K562 (cell line): ENCODE data around the gene CMTM5. TPM values are rescaled to one million over a fixed set of nuclear protein-coding genes. Genes with fewer than 3 reads are reported as not detected.
A peak's percentile ranks its signal among the peaks of the same experiment; 100 is the strongest.

Experiments
- ATAC-seq: fragments of 200-7000 bp; cut with Tn5 transposase; 3 replicates; pipeline ENCODE4 v1.9.1; 2020; ENCODE audit warnings: moderate library complexity
- BruUV-seq: library from RNA; stranded (reverse); fragments of 400-500 nt; replicated peaks from 2 replicates; lab custom pipeline; 2021; lab: Mats Ljungman, UMichigan
- CTCF ChIA-PET: fragments of 300-600 bp; formaldehyde crosslinking; extraction: SDS; loops from one replicate; lab custom pipeline; 2021; ENCODE audit warnings: low intra/inter-chr PET ratio; lab: Yijun Ruan, JAX
- POLR2A ChIA-PET: fragments of 300-600, 350-650 bp; sonication (Branson Sonifier 250); formaldehyde crosslinking; extraction: SDS; loops from one replicate; lab custom pipeline; 2021; ENCODE audit warnings: antibody characterized with exemption, inconsistent platforms; lab: Yijun Ruan, JAX
- DNase-seq, 4 experiments: peaks; one replicate each; pipeline versions ENCODE4 v3.0.0 to v3.0.0-alpha.2; 2011 to 2018; ENCODE audit warnings: low spot score in 3 of 4, mixed read lengths in 3 of 4; ENCODE audit errors: extremely low read depth in 1 of 4
- FAIRE-seq: peaks from 2 replicates; lab custom pipeline; 2011; peaks lifted over from hg19 to GRCh38; lab: Jason Lieb, UNC
- H2AFZ ChIP-seq: 2 replicates; pipeline ENCODE4 v1.6.0; 2011; ENCODE audit warnings: low read depth, low read length, control low read depth, inconsistent platforms
- H3K27ac ChIP-seq: fragments of 200-600 bp; 3 replicates; pipeline ENCODE4 v1.8.0; 2011; ENCODE audit warnings: low read depth, mild to moderate bottlenecking, control low read depth, inconsistent platforms, low read length, moderate library complexity, mixed read lengths; ENCODE audit errors: extremely low read depth
- H3K27me3 ChIP-seq, 2 experiments: fragments of 300-600 bp in 1 of 2; 2 replicates in 1 of 2; 3 replicates in 1 of 2; pipeline versions ENCODE4 v1.6.0 to v1.8.0; 2011; ENCODE audit warnings: inconsistent platforms in 2 of 2, low read length in 2 of 2, mild to moderate bottlenecking in 1 of 2, mixed read lengths in 1 of 2, moderate library complexity in 1 of 2; ENCODE audit not compliant: control insufficient read depth in 2 of 2, insufficient read depth in 2 of 2
- H3K36me3 ChIP-seq: fragments of 300-600 bp; 3 replicates; pipeline ENCODE4 v1.8.0; 2011; ENCODE audit warnings: mild to moderate bottlenecking, low read length, inconsistent platforms; ENCODE audit not compliant: control insufficient read depth, insufficient read depth
- H3K4me1 ChIP-seq, 2 experiments: fragments of 200-600 bp in 1 of 2; replicated peaks in 1 of 2; 2 replicates in 1 of 2; 3 replicates in 1 of 2; pipeline versions ENCODE4 v1.5.1 to v1.8.0; 2011; ENCODE audit warnings: inconsistent platforms in 2 of 2, low read length in 2 of 2, mild to moderate bottlenecking in 1 of 2, mixed read lengths in 1 of 2, moderate library complexity in 1 of 2; ENCODE audit not compliant: control insufficient read depth in 2 of 2, insufficient read depth in 2 of 2
- H3K4me2 ChIP-seq: 2 replicates; pipeline ENCODE4 v1.6.1; 2011; ENCODE audit warnings: low read length, control low read depth, inconsistent platforms, mixed read lengths; ENCODE audit not compliant: insufficient read depth
- H3K4me3 ChIP-seq: fragments of 200-600 bp; sonication (generic), shearing (Covaris generic); 2 replicates; pipeline ENCODE4 v1.5.1; 2016; ENCODE audit warnings: control low read depth, inconsistent platforms
- H3K79me2 ChIP-seq: fragments of 200-600 bp; 3 replicates; pipeline ENCODE4 v1.8.0; 2011; ENCODE audit warnings: low read length, inconsistent platforms; ENCODE audit not compliant: control insufficient read depth, insufficient read depth
- H3K9ac ChIP-seq, 2 experiments: 2 replicates each; pipeline versions ENCODE4 v1.6.0 to v1.6.1; 2011; ENCODE audit warnings: low read depth in 2 of 2, low read length in 2 of 2, control low read depth in 1 of 2, inconsistent platforms in 1 of 2, mild to moderate bottlenecking in 1 of 2, mixed read lengths in 1 of 2; ENCODE audit not compliant: insufficient read depth in 1 of 2
- H3K9me1 ChIP-seq: one replicate; pipeline ENCODE4 v1.6.0; 2011; ENCODE audit warnings: inconsistent platforms, mild to moderate bottlenecking, low read length, moderate library complexity; ENCODE audit not compliant: control insufficient read depth, insufficient read depth
- H3K9me3 ChIP-seq: replicated peaks from 2 replicates; pipeline ENCODE4 v1.5.1; 2011; ENCODE audit warnings: low read depth, low read length, inconsistent platforms; ENCODE audit not compliant: control insufficient read depth, insufficient read depth
- H4K20me1 ChIP-seq: replicated peaks from 2 replicates; pipeline ENCODE4 v1.6.1; 2011; ENCODE audit warnings: low read length, inconsistent platforms, mixed read lengths; ENCODE audit not compliant: control insufficient read depth, insufficient read depth
- EP300 ChIP-seq: IDR thresholded peaks from 2 replicates; pipeline ENCODE4 v1.6.1; 2012; ENCODE audit warnings: low read length, improper control_type of control experiment
- WGBS: fragments of 100-300 bp; shearing (Covaris generic); methylation state at CpG from one replicate; pipeline ENCODE4 v1.1.6; 2016; ENCODE audit warnings: low coverage, mixed read lengths; ENCODE audit not compliant: insufficient coverage; ENCODE audit errors: missing lambda C conversion rate; 5-methylcytosine and 5-hydroxymethylcytosine counted together
- in situ Hi-C: fragments of 300-500 bp; cut with MboI; formaldehyde crosslinking; loops from 4 replicates; pipeline ENCODE4 v1.15.0; 2018; ENCODE audit warnings: inconsistent platforms, mixed read lengths
- intact Hi-C: fragments of 100-400 bp; cut with micrococcal nuclease; formaldehyde crosslinking; loops from 2 replicates; pipeline ENCODE4 v1.14.2; 2022
- polyA plus RNA-seq, 8 experiments: library from polyadenylated mRNA; depleted of rRNA in 4 of 8; stranded (reverse) in 5 of 8; unstranded in 3 of 8; fragments of >200 nt; fragmentation: Nextera tagmentation in 2 of 8; fragmentation: Illumina TruSeq in 1 of 8; extraction: Ambion mirVana in 2 of 8; extraction: Trizol in 1 of 8; gene quantifications; 2 replicates each; pipeline versions ENCODE4 v1.2.1 to v1.2.3, GENCODE V29; 2011 to 2014; ENCODE audit warnings: inconsistent platforms in 1 of 8, missing spikeins in 1 of 8
- total RNA-seq, 7 experiments: library from RNA; depleted of rRNA in 6 of 7; stranded (reverse); fragments of >200 nt in 6 of 7; fragmentation: Illumina TruSeq in 2 of 7; extraction: Trizol in 2 of 7; gene quantifications; 2 replicates each; pipeline versions ENCODE4 v1.2.1 to v1.2.3, GENCODE V29; 2011 to 2021; ENCODE audit warnings: low replicate concordance in 1 of 7
- TF ChIP-seq, protein P1 (sequence below): sonication (generic); formaldehyde crosslinking; IDR thresholded peaks from 2 replicates; pipeline ENCODE4 v1.8.1; 2023; ENCODE audit warnings: mild to moderate bottlenecking, missing genetic modification reagents
- TF ChIP-seq, protein P2 (sequence below): conservative IDR thresholded peaks from 2 replicates; pipeline ENCODE4 v1.6.1; 2011; ENCODE audit warnings: low read depth, mild to moderate bottlenecking, low read length; ENCODE audit not compliant: control insufficient read depth
- TF ChIP-seq, protein P3 (sequence below): sonication (generic); formaldehyde crosslinking; IDR thresholded peaks from 2 replicates; pipeline ENCODE4 v1.8.0; 2022; ENCODE audit warnings: mild to moderate bottlenecking, missing genetic modification reagents
- TF ChIP-seq, protein P4 (sequence below), 3 experiments: IDR thresholded peaks in 2 of 3; conservative IDR thresholded peaks in 1 of 3; 2 replicates each; pipeline ENCODE4 v1.5.1; 2011 to 2012; ENCODE audit warnings: low read length in 3 of 3, mild to moderate bottlenecking in 3 of 3, control low read depth in 2 of 3, improper control_type of control experiment in 1 of 3, inconsistent platforms in 1 of 3, low read depth in 1 of 3, mixed read lengths in 1 of 3, moderate library complexity in 1 of 3; ENCODE audit not compliant: insufficient read depth in 2 of 3

Gene CMTM5
- total and polyA plus RNA-seq, 9 of the 15 experiments (the other 6 are each of a cell fraction or from before 2014, with no cell fraction given) = 0.21 TPM; not detected in 8

DNA sequence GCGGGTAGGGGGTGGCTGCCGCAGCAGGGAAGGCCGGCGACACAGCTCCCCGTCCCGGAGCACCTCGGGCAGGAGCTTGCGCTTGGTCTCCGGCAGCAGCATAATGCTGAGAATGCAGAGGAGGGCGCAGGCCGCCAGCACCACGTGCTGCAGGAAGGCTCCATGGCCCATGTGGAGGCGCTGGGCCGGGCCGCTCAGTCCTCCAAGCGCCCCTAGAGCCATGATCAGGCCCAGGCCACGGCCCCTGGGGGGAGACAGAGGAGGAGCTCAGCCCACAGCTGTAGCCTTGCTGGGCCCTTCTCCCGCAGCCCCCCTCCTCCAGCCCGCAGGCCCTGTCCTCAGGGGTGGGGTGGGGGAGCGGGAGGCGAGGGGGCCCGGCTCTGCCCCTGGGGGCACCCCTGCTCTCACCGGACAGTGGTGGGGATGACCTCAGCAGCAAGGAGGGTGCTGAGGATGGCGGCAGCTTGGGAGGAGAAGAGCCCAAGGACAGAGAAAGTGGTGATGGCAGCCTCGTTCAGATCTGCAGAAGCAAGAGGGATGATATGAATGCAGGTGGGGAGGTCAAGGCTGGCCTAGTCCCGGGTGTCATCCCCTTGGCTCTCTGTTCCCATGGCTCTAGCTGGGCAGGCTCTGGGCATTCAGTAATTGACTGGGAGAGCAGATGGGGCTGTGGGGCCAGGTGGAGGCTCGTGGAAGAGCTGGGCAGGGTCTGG, 30.0 kb upstream of the CMTM5 start:
- BruUV-seq = no TSS peak
- Histone ChIP-seq H3K36me3 (no peaks in the 10 kb centered on the region), H2AFZ (peak overlapping the region; percentile 85), H3K9me1 (no peaks in the 10 kb centered on the region), H3K9me3 (no peaks in the 10 kb centered on the region), H3K79me2 (no peaks in the 10 kb centered on the region), H3K27me3 (peaks cover 3 to 11% of the 10 kb centered on the region in 2 experiments; a peak in 2 of 5 replicates), H3K4me2 (no peak overlapping the region), H4K20me1 (no peaks in the 10 kb centered on the region), H3K4me1 (peaks cover 11 to 20% of the 10 kb centered on the region in 2 experiments; a peak in 4 of 5 replicates), H3K4me3 (no peak overlapping the region), H3K27ac (no peak overlapping the region), H3K9ac (peak overlapping the region in 1 of 2 experiments; percentile 74; a peak in 2 of 4 replicates)
- peak; percentile 22 for ATAC-seq
- in situ Hi-C loops (no loop called here), intact Hi-C loops (no loop called here)
- CTCF ChIA-PET = no interaction called here
- DNase-seq = no peak
- TF ChIP-seq, protein P1, sequence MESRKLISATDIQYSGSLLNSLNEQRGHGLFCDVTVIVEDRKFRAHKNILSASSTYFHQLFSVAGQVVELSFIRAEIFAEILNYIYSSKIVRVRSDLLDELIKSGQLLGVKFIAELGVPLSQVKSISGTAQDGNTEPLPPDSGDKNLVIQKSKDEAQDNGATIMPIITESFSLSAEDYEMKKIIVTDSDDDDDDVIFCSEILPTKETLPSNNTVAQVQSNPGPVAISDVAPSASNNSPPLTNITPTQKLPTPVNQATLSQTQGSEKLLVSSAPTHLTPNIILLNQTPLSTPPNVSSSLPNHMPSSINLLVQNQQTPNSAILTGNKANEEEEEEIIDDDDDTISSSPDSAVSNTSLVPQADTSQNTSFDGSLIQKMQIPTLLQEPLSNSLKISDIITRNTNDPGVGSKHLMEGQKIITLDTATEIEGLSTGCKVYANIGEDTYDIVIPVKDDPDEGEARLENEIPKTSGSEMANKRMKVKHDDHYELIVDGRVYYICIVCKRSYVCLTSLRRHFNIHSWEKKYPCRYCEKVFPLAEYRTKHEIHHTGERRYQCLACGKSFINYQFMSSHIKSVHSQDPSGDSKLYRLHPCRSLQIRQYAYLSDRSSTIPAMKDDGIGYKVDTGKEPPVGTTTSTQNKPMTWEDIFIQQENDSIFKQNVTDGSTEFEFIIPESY (CRISPR knock-in tag) = peak; percentile 91
- TF ChIP-seq, protein P2, sequence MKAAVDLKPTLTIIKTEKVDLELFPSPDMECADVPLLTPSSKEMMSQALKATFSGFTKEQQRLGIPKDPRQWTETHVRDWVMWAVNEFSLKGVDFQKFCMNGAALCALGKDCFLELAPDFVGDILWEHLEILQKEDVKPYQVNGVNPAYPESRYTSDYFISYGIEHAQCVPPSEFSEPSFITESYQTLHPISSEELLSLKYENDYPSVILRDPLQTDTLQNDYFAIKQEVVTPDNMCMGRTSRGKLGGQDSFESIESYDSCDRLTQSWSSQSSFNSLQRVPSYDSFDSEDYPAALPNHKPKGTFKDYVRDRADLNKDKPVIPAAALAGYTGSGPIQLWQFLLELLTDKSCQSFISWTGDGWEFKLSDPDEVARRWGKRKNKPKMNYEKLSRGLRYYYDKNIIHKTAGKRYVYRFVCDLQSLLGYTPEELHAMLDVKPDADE = no peak
- TF ChIP-seq, protein P3, sequence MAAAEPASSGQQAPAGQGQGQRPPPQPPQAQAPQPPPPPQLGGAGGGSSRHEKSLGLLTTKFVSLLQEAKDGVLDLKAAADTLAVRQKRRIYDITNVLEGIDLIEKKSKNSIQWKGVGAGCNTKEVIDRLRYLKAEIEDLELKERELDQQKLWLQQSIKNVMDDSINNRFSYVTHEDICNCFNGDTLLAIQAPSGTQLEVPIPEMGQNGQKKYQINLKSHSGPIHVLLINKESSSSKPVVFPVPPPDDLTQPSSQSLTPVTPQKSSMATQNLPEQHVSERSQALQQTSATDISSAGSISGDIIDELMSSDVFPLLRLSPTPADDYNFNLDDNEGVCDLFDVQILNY (CRISPR knock-in tag) = no peak
- TF ChIP-seq, protein P4, sequence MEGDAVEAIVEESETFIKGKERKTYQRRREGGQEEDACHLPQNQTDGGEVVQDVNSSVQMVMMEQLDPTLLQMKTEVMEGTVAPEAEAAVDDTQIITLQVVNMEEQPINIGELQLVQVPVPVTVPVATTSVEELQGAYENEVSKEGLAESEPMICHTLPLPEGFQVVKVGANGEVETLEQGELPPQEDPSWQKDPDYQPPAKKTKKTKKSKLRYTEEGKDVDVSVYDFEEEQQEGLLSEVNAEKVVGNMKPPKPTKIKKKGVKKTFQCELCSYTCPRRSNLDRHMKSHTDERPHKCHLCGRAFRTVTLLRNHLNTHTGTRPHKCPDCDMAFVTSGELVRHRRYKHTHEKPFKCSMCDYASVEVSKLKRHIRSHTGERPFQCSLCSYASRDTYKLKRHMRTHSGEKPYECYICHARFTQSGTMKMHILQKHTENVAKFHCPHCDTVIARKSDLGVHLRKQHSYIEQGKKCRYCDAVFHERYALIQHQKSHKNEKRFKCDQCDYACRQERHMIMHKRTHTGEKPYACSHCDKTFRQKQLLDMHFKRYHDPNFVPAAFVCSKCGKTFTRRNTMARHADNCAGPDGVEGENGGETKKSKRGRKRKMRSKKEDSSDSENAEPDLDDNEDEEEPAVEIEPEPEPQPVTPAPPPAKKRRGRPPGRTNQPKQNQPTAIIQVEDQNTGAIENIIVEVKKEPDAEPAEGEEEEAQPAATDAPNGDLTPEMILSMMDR (IDR thresholded peaks at IDR 0.05 in 2 of 3, conservative IDR thresholded peaks at IDR 0.05 in 1 of 3; ENCODE audit: insufficient read depth in 2 of 3, low read depth in 1 of 3, low read length in 3 of 3) = 0 out of 6 replicates have a peak, but pooled peaks of 1 of the 3 experiments have one; percentile 9
- TF ChIP-seq EP300 = no peak
- FAIRE-seq = no peak
- WGBS = 54% methylated on average over 4 of the region's 27 CpGs
- POLR2A ChIA-PET = interaction anchor here (0.6 to 1.6 kb wide), 4 partner anchors 20 to 70 kb away, joined by 3 to 11 read pairs (median 5); partner anchors contain the start of gene PABPN1
